ENCODE data around the gene KCNH5.

The KCNH5 gene

GRCh38 chr14:62734831-62735230 is 310.4 kb downstream of the KCNH5 start:
- Histone ChIP-seq H4K5ac (ENCODE audit: low read length) (no peak overlapping the region), H3K27me3 (ENCODE audit: insufficient read depth, low read length, poor library complexity) (no peaks in the 10 kb centered on the region), H3K18ac (ENCODE audit: low read length) (no peak overlapping the region), H3K27ac (ENCODE audit: low read depth, low read length) (no peak overlapping the region), H3K4me3 (ENCODE audit: low read length) (no peak overlapping the region), H3K4me2 (ENCODE audit: low read length) (no peak overlapping the region), H3K4me1 (ENCODE audit: control insufficient read depth, low read depth, low read length) (no peaks in the 10 kb centered on the region), H3K56ac (ENCODE audit: low read length) (no peak overlapping the region), H3K36me3 (ENCODE audit: control insufficient read depth, insufficient read depth, low read length) (no peaks in the 10 kb centered on the region), H2BK120ac (ENCODE audit: low read depth, low read length) (no peak overlapping the region), H3K79me1 (ENCODE audit: low read length) (no peaks in the 10 kb centered on the region), H3K79me2 (ENCODE audit: control insufficient read depth, insufficient read depth, low read length) (no peaks in the 10 kb centered on the region), H3K9ac (ENCODE audit: low read length) (no peak overlapping the region), H2AK5ac (ENCODE audit: low read length) (no peak overlapping the region), H3K23ac (ENCODE audit: low read length) (no peak overlapping the region), H3K4ac (ENCODE audit: low read depth, low read length) (no peak overlapping the region), H4K8ac (ENCODE audit: low read depth, low read length) (no peak overlapping the region), H2BK5ac (ENCODE audit: low read length) (no peak overlapping the region), H2BK15ac (replicated peaks; ENCODE audit: low read depth) (no peak overlapping the region)
- no peak for DNase-seq
- no CpG with 5 or more reads among the region's 2 CpGs for WGBS (ENCODE audit: extremely low coverage, insufficient coverage, low lambda C conversion rate)

GRCh38 chr14:62722406-62722805 is 322.9 kb downstream of the KCNH5 start:
- H3K79me1 ChIP-seq (ENCODE audit: low read length): no peaks in the 10 kb centered on the region
- H3K4me3 ChIP-seq (ENCODE audit: low read length): no peak overlapping the region
- no peak overlapping the region for H2AK5ac ChIP-seq (ENCODE audit: low read length)
- no peak overlapping the region for H3K4ac ChIP-seq (ENCODE audit: low read depth, low read length)
- no peaks in the 10 kb centered on the region for H3K27me3 ChIP-seq (ENCODE audit: insufficient read depth, low read length, poor library complexity)
- no peak for DNase-seq
- no CpG with 5 or more reads among the region's 2 CpGs for WGBS (ENCODE audit: extremely low coverage, insufficient coverage, low lambda C conversion rate)
- H3K79me2 ChIP-seq (ENCODE audit: control insufficient read depth, insufficient read depth, low read length): no peaks in the 10 kb centered on the region
- no peak overlapping the region for H2BK15ac ChIP-seq (replicated peaks; ENCODE audit: low read depth)
- no peak overlapping the region for H3K27ac ChIP-seq (ENCODE audit: low read depth, low read length)
- H3K4me2 ChIP-seq (ENCODE audit: low read length): no peak overlapping the region
- H3K4me1 ChIP-seq (ENCODE audit: control insufficient read depth, low read depth, low read length): no peaks in the 10 kb centered on the region
- H2BK5ac ChIP-seq (ENCODE audit: low read length): no peak overlapping the region
- H3K18ac ChIP-seq (ENCODE audit: low read length): no peak overlapping the region
- no peak overlapping the region for H2BK120ac ChIP-seq (ENCODE audit: low read depth, low read length)
- H3K9ac ChIP-seq (ENCODE audit: low read length): no peak overlapping the region
- no peak overlapping the region for H3K23ac ChIP-seq (ENCODE audit: low read length)
- no peaks in the 10 kb centered on the region for H3K36me3 ChIP-seq (ENCODE audit: control insufficient read depth, insufficient read depth, low read length)
- no peak overlapping the region for H3K56ac ChIP-seq (ENCODE audit: low read length)
- no peak overlapping the region for H4K8ac ChIP-seq (ENCODE audit: low read depth, low read length)
- H4K5ac ChIP-seq (ENCODE audit: low read length): no peak overlapping the region

GRCh38 chr14:62718629-62719028 is 326.6 kb downstream of the KCNH5 start:
- no peak overlapping the region for H3K4me3 ChIP-seq (ENCODE audit: low read length)
- H3K79me2 ChIP-seq (ENCODE audit: control insufficient read depth, insufficient read depth, low read length): no peaks in the 10 kb centered on the region
- no peak overlapping the region for H3K23ac ChIP-seq (ENCODE audit: low read length)
- H3K36me3 ChIP-seq (ENCODE audit: control insufficient read depth, insufficient read depth, low read length): no peaks in the 10 kb centered on the region
- H3K79me1 ChIP-seq (ENCODE audit: low read length): no peaks in the 10 kb centered on the region
- H2BK15ac ChIP-seq (replicated peaks; ENCODE audit: low read depth): no peak overlapping the region
- no peak overlapping the region for H3K4ac ChIP-seq (ENCODE audit: low read depth, low read length)
- no peak overlapping the region for H3K27ac ChIP-seq (ENCODE audit: low read depth, low read length)
- no peak overlapping the region for H4K5ac ChIP-seq (ENCODE audit: low read length)
- H2AK5ac ChIP-seq (ENCODE audit: low read length): no peak overlapping the region
- H3K56ac ChIP-seq (ENCODE audit: low read length): no peak overlapping the region
- H3K4me2 ChIP-seq (ENCODE audit: low read length): no peak overlapping the region
- no peaks in the 10 kb centered on the region for H3K4me1 ChIP-seq (ENCODE audit: control insufficient read depth, low read depth, low read length)
- DNase-seq: no peak
- no peak overlapping the region for H4K8ac ChIP-seq (ENCODE audit: low read depth, low read length)
- no CpG with 5 or more reads among the region's 1 CpG for WGBS (ENCODE audit: extremely low coverage, insufficient coverage, low lambda C conversion rate)
- no peak overlapping the region for H3K9ac ChIP-seq (ENCODE audit: low read length)
- no peak overlapping the region for H2BK120ac ChIP-seq (ENCODE audit: low read depth, low read length)
- no peak overlapping the region for H3K18ac ChIP-seq (ENCODE audit: low read length)
- no peaks in the 10 kb centered on the region for H3K27me3 ChIP-seq (ENCODE audit: insufficient read depth, low read length, poor library complexity)
- H2BK5ac ChIP-seq (ENCODE audit: low read length): no peak overlapping the region

GRCh38 chr14:62711351-62712023 is 333.8 kb downstream of the KCNH5 start:
- no peaks in the 10 kb centered on the region for H3K79me1 ChIP-seq (ENCODE audit: low read length)
- H2BK120ac ChIP-seq (ENCODE audit: low read depth, low read length): no peak overlapping the region
- no CpG with 5 or more reads among the region's 7 CpGs for WGBS (ENCODE audit: extremely low coverage, insufficient coverage, low lambda C conversion rate)

GRCh38 chr14:62710811-62711210 is 334.4 kb downstream of the KCNH5 start:
- Histone ChIP-seq H3K27ac (ENCODE audit: low read depth, low read length) (no peak overlapping the region), H3K4me2 (ENCODE audit: low read length) (no peak overlapping the region), H3K27me3 (ENCODE audit: insufficient read depth, low read length, poor library complexity) (no peaks in the 10 kb centered on the region), H3K4me1 (ENCODE audit: control insufficient read depth, low read depth, low read length) (no peaks in the 10 kb centered on the region), H3K79me2 (ENCODE audit: control insufficient read depth, insufficient read depth, low read length) (no peaks in the 10 kb centered on the region), H3K56ac (ENCODE audit: low read length) (no peak overlapping the region), H2BK15ac (replicated peaks; ENCODE audit: low read depth) (no peak overlapping the region), H3K4me3 (ENCODE audit: low read length) (no peak overlapping the region), H2BK120ac (ENCODE audit: low read depth, low read length) (no peak overlapping the region), H3K23ac (ENCODE audit: low read length) (no peak overlapping the region), H2AK5ac (ENCODE audit: low read length) (no peak overlapping the region), H3K79me1 (ENCODE audit: low read length) (no peaks in the 10 kb centered on the region), H3K9ac (ENCODE audit: low read length) (no peak overlapping the region), H3K36me3 (ENCODE audit: control insufficient read depth, insufficient read depth, low read length) (no peaks in the 10 kb centered on the region), H4K5ac (ENCODE audit: low read length) (no peak overlapping the region), H3K18ac (ENCODE audit: low read length) (no peak overlapping the region), H2BK5ac (ENCODE audit: low read length) (no peak overlapping the region), H3K4ac (ENCODE audit: low read depth, low read length) (no peak overlapping the region), H4K8ac (ENCODE audit: low read depth, low read length) (no peak overlapping the region)
- DNase-seq: no peak

More at GRCh38 chr14:62711351-62712023, 333.8 kb downstream of the KCNH5 start:
- no peak overlapping the region for H3K4me3 ChIP-seq (ENCODE audit: low read length)
- H3K4ac ChIP-seq (ENCODE audit: low read depth, low read length): peak overlapping the region; percentile 1
- H3K56ac ChIP-seq (ENCODE audit: low read length): no peak overlapping the region
- no peak overlapping the region for H3K4me2 ChIP-seq (ENCODE audit: low read length)
- H4K5ac ChIP-seq (ENCODE audit: low read length): no peak overlapping the region
- no peak overlapping the region for H4K8ac ChIP-seq (ENCODE audit: low read depth, low read length)
- no peak overlapping the region for H2BK15ac ChIP-seq (replicated peaks; ENCODE audit: low read depth)
- no peaks in the 10 kb centered on the region for H3K4me1 ChIP-seq (ENCODE audit: control insufficient read depth, low read depth, low read length)
- no peak overlapping the region for H3K27ac ChIP-seq (ENCODE audit: low read depth, low read length)
- no peak overlapping the region for H3K23ac ChIP-seq (ENCODE audit: low read length)
- H2AK5ac ChIP-seq (ENCODE audit: low read length): no peak overlapping the region
- H3K9ac ChIP-seq (ENCODE audit: low read length): no peak overlapping the region
- no peaks in the 10 kb centered on the region for H3K36me3 ChIP-seq (ENCODE audit: control insufficient read depth, insufficient read depth, low read length)
- H3K27me3 ChIP-seq (ENCODE audit: insufficient read depth, low read length, poor library complexity): no peaks in the 10 kb centered on the region
- no peak for DNase-seq
- H3K18ac ChIP-seq (ENCODE audit: low read length): no peak overlapping the region
- no peak overlapping the region for H2BK5ac ChIP-seq (ENCODE audit: low read length)
- H3K79me2 ChIP-seq (ENCODE audit: control insufficient read depth, insufficient read depth, low read length): no peaks in the 10 kb centered on the region

- Histone ChIP-seq H3K18ac (ENCODE audit: low read length) (no peak overlapping the region), H3K4ac (ENCODE audit: low read depth, low read length) (no peak overlapping the region), H3K27me3 (ENCODE audit: insufficient read depth, low read length, poor library complexity) (no peaks in the 10 kb centered on the region), H3K56ac (ENCODE audit: low read length) (no peak overlapping the region), H3K36me3 (ENCODE audit: control insufficient read depth, insufficient read depth, low read length) (no peaks in the 10 kb centered on the region), H3K79me2 (ENCODE audit: control insufficient read depth, insufficient read depth, low read length) (no peaks in the 10 kb centered on the region), H2BK15ac (replicated peaks; ENCODE audit: low read depth) (no peak overlapping the region), H3K23ac (ENCODE audit: low read length) (no peak overlapping the region), H2BK5ac (ENCODE audit: low read length) (no peak overlapping the region), H3K9ac (ENCODE audit: low read length) (no peak overlapping the region), H3K27ac (ENCODE audit: low read depth, low read length) (no peak overlapping the region), H3K4me2 (ENCODE audit: low read length) (no peak overlapping the region), H3K79me1 (ENCODE audit: low read length) (no peaks in the 10 kb centered on the region), H3K4me3 (ENCODE audit: low read length) (no peak overlapping the region), H4K8ac (ENCODE audit: low read depth, low read length) (no peak overlapping the region), H2BK120ac (ENCODE audit: low read depth, low read length) (no peak overlapping the region), H4K5ac (ENCODE audit: low read length) (no peak overlapping the region), H2AK5ac (ENCODE audit: low read length) (no peak overlapping the region), H3K4me1 (ENCODE audit: control insufficient read depth, low read depth, low read length) (no peaks in the 10 kb centered on the region)
- DNase-seq: no peak
- WGBS (ENCODE audit: extremely low coverage, insufficient coverage, low lambda C conversion rate): no CpG with 5 or more reads among the region's 3 CpGs
Observed at GRCh38 chr14:62709773-62710172, 335.5 kb downstream of the KCNH5 start.
